Subcutaneous adipose tissue (tissue), 4 donors: ENCODE results near the gene CNGA1. TPM values are rescaled to one million over a fixed set of nuclear protein-coding genes. Genes with fewer than 3 reads are reported as not detected.

ENCODE experiments used
- CTCF ChIP-seq: fragments of 450-650 bp; IDR thresholded peaks from one replicate; pipeline ENCODE4 v1.5.1; 2016; ENCODE audit warnings: low read depth, mild to moderate bottlenecking, control low read depth, antibody characterized with exemption, moderate library complexity
- total RNA-seq, 4 donors: library from RNA; depleted of rRNA; stranded (reverse); fragments of >200 nt; gene quantifications; one replicate each; pipeline ENCODE4 v1.1.0, GENCODE V29; 2016

Gene CNGA1
- total RNA-seq, 4 donors from 2014 or later = 0.16 to 7.0 (median 2.8) TPM

DNA sequence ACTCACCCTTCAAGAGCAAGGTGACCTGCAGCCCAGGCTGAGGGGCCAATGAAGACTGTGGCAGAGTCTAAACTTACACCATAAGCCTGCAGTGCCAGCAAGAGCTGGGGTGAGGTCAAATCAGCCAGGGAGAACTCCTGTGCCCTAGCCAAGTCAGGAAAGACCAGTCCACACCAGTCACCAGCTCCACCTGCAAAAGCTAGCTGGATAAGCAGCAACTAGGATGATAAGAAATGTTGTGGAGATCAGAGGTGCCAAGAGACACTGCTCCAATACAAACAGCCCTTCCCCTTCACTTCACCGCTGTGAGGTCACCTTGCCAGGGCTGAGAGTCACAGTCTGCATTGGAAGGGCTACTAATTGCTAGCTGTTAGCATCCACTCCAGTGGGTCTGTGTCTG lies 31.4 kb upstream of the CNGA1 start:
- TF ChIP-seq CTCF = no peak

DNA sequence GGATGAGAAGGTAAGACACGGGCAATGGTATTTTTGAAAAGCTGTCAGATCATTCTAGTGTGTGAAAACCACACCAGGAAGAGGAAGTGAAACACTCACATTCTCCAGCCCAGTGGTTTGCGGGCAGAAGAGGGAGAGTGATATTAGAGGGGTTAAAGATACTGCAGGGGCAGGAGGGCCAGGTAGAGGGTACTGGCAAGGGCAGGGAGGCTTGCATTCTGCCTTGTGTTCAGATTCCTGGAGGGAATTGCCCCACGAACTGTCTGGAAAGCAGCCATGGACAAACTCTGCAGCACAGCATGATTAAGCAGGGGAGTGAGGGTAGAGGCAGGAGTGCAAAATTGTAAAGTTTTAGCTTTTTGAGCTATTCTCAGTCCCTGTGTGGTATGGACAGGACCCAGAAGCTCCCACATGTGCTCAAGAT lies 31.0 kb upstream of the CNGA1 start:
- TF ChIP-seq CTCF = no peak

GRCh38 chr4:48046059-48046458 lies 29.6 kb upstream of the CNGA1 start:
- no peak for TF ChIP-seq CTCF

GRCh38 chr4:48044298-48044697 lies 27.8 kb upstream of the CNGA1 start:
- TF ChIP-seq CTCF = no peak

GRCh38 chr4:48043504-48043903 lies 27.0 kb upstream of the CNGA1 start:
- TF ChIP-seq CTCF = no peak

DNA sequence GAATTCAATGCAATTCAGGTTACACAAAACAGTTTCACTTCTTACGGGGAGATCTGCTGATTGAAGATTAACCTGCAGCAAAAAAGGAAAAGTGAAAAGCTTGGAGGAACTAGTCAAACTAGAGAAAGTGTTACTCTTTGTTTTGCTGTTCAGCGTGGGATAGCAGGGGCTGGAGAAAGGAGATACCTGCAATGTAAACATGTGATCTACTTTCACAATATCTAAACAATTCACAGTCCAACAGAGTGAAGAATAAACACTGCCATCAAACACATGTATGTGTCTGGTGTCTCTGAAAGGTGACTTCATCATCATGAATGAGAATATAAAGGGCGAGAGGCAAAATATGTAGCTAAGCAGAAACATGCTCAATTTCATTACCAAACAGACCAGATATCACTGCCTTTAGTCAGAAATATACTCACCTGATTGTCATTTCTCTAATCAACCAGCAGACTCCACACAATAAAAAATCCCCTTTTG lies 26.5 kb upstream of the CNGA1 start:
- no peak for TF ChIP-seq CTCF

- TF ChIP-seq CTCF = no peak
Measured at GRCh38 chr4:48041535-48042137, 25.2 kb upstream of the CNGA1 start.
